Measurements from ENCODE around the gene ANAPC15. TPM values are rescaled to one million over a fixed set of nuclear protein-coding genes. Genes with fewer than 3 reads are reported as not detected.

ANAPC15 gene
- total and polyA plus RNA-seq, 9 of the 15 experiments (the other 6 are each of a cell fraction or from before 2014, with no cell fraction given) = 53.0 to 254 (median 75.7) TPM

- TF ChIP-seq CREBBP (IDR thresholded peaks at IDR 0.05; ENCODE audit: low read depth, low read length) = no peak
- TF ChIP-seq BRD4 (IDR thresholded peaks at IDR 0.05) = peak; percentile 3; the same call in 1 of the 2 replicates
- TF ChIP-seq ZNF780A (CRISPR knock-in tag; IDR thresholded peaks at IDR 0.05) = no peak
- no peak for TF ChIP-seq HOXB6 (CRISPR knock-in tag; IDR thresholded peaks at IDR 0.05; ENCODE audit: borderline replicate concordance)
- TF ChIP-seq ZNF184 (CRISPR knock-in tag; IDR thresholded peaks at IDR 0.05) = no peak
- peak in 1 of 2 experiments; percentile 32; a peak in 1 of 4 replicates for TF ChIP-seq RCOR1 (IDR thresholded peaks at IDR 0.05; ENCODE audit: borderline replicate concordance in 1 of 2, low read depth in 2 of 2, low read length in 2 of 2)
- no peak for TF ChIP-seq CGGBP1 (CRISPR knock-in tag; IDR thresholded peaks at IDR 0.05)
- peak; percentile 74 for TF ChIP-seq SMAD1 (IDR thresholded peaks at IDR 0.05; ENCODE audit: low read depth, low read length, partially characterized antibody)
- peak; percentile 47 for TF ChIP-seq USF1 (CRISPR knock-in tag; IDR thresholded peaks at IDR 0.05)
- peak; percentile 86; the same call in 1 of the 2 replicates for TF ChIP-seq HMBOX1 (IDR thresholded peaks at IDR 0.05)
- peak; percentile 100 for TF ChIP-seq NR2C1 (IDR thresholded peaks at IDR 0.05)
- TF ChIP-seq NR2C1 (tag; IDR thresholded peaks at IDR 0.05) = peak; percentile 99
- no peak for TF ChIP-seq ZNF121 (CRISPR knock-in tag; conservative IDR thresholded peaks at IDR 0.05)
- no peak for TF ChIP-seq ZNF584 (CRISPR knock-in tag; IDR thresholded peaks at IDR 0.05; ENCODE audit: low read depth)
- no peak for TF ChIP-seq ZNF280B (CRISPR knock-in tag; IDR thresholded peaks at IDR 0.05)
- no peak for TF ChIP-seq KAT2B (IDR thresholded peaks at IDR 0.05; ENCODE audit: low read depth, low read length)
- TF ChIP-seq CREB3L1 (IDR thresholded peaks at IDR 0.05; ENCODE audit: borderline replicate concordance, low read depth) = peak; percentile 74; the same call in 1 of the 2 replicates
- no peak for TF ChIP-seq NR2F6 (CRISPR knock-in tag; IDR thresholded peaks at IDR 0.05)
- TF ChIP-seq NFE2L1 (tag; IDR thresholded peaks at IDR 0.05; ENCODE audit: borderline replicate concordance, low read depth) = no peak
- TF ChIP-seq FUS (optimal IDR thresholded peaks at IDR 0.05; ENCODE audit: low read depth, low read length) = no peak
- TF ChIP-seq ZNF79 (CRISPR knock-in tag; IDR thresholded peaks at IDR 0.05; ENCODE audit: low read depth) = no peak
- TF ChIP-seq ZEB2 (IDR thresholded peaks at IDR 0.05) = peak; percentile 82
- no peak for TF ChIP-seq TCF7L2 (IDR thresholded peaks at IDR 0.05; ENCODE audit: low read depth, low read length)
- no peak for TF ChIP-seq PYGO2 (tag; IDR thresholded peaks at IDR 0.05)
- no peak; the same call in 1 of the 2 replicates for TF ChIP-seq ZNF384 (IDR thresholded peaks at IDR 0.05; ENCODE audit: low read depth, low read length)
Measured at GRCh38 chr11:72112143-72112977, at the start of gene ANAPC15 (continued).
